NB4 (cell line): ENCODE results near the gene REPIN1.

Experiments
- DNase-seq: peaks from one replicate; pipeline ENCODE4 v3.0.0; 2010; ENCODE audit warnings: low read depth
- H3K4me3 ChIP-seq: one replicate; pipeline ENCODE4 v1.5.1; 2011; ENCODE audit warnings: mild to moderate bottlenecking, low read depth, low read length, moderate library complexity
- MYC ChIP-seq: IDR thresholded peaks from 2 replicates; pipeline ENCODE4 v1.6.1; 2011; ENCODE audit warnings: low read depth, low read length
- POLR2A ChIP-seq: IDR thresholded peaks from 2 replicates; pipeline ENCODE4 v1.6.1; 2011; ENCODE audit warnings: mild to moderate bottlenecking; ENCODE audit not compliant: insufficient read length; ENCODE audit errors: extremely low read depth
- TF ChIP-seq, protein P1 (sequence below): IDR thresholded peaks from 2 replicates; pipeline ENCODE4 v1.6.1; 2011; ENCODE audit warnings: low read depth, low read length
- TF ChIP-seq, protein P2 (sequence below): IDR thresholded peaks from one replicate; pipeline ENCODE4 v1.5.1; 2012; ENCODE audit warnings: low read depth, low read length

Gene REPIN1

DNA sequence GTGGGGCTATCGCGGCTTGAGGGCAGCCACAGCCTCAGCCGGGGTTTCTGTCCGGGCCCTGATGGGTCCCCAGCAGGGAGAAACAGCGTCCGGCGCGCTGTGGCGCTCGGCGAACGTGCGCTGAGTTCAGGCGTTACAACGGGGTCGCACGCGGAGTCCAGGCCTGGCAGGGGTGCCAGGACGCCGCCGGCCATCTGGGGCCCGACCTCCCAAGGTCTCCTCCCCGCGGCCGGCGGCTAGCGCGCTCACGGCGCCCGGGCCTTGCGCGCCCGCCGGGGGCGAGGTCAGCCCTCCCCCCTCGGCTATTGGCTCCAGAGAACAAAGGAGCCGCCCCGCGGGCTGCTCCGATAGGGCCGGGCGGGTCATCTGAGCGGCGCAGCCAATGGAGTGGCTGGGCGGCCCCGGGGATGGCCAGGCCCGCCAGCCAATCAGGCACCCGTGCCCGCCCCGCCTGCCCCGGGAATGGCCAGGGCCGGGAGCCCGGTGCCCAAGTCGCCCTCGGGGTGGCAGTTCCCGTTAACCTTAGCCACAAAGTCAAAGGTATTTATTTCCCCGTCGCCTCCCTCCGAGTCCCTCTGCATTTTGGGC, 10.3 kb downstream of the REPIN1 start, which contains the start of gene ZNF775:
Gene ZNF775 (plus strand): TSS at position 478 of the 588 bp plus-strand sequence. CDS start 9,141 bp downstream, outside the sequence.
- peak; percentile 99 for DNase-seq
- H3K4me3 ChIP-seq, result peak within 1 kb of the TSS; percentile 78
- TF ChIP-seq, protein P1, sequence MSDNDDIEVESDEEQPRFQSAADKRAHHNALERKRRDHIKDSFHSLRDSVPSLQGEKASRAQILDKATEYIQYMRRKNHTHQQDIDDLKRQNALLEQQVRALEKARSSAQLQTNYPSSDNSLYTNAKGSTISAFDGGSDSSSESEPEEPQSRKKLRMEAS, result no peak
- peak; percentile 93 for TF ChIP-seq POLR2A
- TF ChIP-seq, protein P2, sequence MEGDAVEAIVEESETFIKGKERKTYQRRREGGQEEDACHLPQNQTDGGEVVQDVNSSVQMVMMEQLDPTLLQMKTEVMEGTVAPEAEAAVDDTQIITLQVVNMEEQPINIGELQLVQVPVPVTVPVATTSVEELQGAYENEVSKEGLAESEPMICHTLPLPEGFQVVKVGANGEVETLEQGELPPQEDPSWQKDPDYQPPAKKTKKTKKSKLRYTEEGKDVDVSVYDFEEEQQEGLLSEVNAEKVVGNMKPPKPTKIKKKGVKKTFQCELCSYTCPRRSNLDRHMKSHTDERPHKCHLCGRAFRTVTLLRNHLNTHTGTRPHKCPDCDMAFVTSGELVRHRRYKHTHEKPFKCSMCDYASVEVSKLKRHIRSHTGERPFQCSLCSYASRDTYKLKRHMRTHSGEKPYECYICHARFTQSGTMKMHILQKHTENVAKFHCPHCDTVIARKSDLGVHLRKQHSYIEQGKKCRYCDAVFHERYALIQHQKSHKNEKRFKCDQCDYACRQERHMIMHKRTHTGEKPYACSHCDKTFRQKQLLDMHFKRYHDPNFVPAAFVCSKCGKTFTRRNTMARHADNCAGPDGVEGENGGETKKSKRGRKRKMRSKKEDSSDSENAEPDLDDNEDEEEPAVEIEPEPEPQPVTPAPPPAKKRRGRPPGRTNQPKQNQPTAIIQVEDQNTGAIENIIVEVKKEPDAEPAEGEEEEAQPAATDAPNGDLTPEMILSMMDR, result no peak
- 0 out of 2 replicates have a peak, but pooled peaks have one; percentile 14 for TF ChIP-seq MYC

DNA sequence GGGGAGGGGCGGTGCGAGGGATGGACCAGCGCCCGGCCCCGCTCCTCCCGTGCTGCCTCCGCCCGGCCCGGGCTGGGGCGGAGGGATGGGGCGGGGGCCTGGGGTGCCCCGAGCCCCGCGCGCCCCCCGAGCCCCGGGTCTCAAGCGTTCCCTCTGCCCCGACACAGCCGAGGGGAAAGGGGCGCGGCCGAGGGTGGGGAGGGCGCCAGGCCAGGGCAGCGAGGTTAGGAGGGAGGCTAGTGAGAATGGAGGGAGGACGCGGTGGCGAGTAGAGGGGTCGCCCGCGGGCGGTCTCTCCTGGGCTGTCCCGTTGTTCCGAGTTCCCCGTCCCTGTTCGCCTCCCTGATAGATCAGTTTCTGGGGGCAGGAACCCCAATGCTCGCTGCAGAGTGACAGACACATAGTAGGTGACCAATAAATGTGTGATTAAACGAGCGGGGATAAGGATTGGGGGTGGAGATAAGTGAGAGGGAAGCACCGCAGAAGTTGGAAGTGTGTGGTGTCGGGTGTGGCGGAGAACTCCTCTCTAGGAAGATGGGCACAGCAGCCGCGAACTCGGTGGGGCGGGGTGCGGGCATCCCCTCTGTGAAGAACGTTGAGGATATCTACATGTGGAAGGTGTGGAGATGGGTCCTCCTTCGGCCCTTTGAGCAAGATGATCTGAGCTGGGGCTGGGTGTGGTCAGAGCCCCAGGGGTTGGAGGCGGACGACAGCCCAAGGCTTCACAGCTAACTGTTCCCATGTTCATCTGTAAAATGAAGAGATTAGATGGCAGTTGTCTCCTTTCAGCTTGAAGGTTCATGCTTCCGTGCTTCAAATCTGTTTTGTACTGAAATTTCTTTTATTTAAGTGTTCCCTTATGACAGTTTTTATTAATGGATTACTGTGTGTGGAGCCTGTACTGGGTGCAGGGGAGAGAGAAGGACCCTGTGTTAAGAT, 11.1 kb downstream of the REPIN1 start:
- H3K4me3 ChIP-seq, result peak overlapping the region; percentile 78
- TF ChIP-seq, protein P1, result no peak
- peak; percentile 59 for DNase-seq

DNA sequence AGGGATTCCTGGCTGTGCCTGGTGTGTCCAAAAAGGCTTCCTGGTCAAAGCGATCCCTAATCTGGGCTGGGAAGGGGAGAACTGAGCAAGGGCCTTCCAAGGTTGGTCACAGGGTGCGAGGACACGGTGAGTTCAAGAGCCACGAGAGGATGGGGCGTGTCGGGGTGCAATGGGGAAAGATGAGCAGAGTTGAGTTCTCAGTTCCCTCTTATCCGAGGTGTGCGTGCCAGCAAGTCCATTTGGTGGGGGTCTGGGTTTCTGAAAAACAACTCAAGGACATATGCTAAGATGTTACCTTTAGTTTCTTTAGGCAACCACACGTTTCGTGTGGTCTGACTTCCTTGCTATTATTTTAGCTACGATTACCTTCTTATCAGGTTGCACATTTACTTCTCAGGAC, 11.8 kb downstream of the REPIN1 start:
- TF ChIP-seq MYC, result no peak
- TF ChIP-seq, protein P2, result no peak
- no peak for TF ChIP-seq POLR2A
- TF ChIP-seq, protein P1, result no peak
- no peak for DNase-seq
- peak overlapping the region; percentile 78 for H3K4me3 ChIP-seq

DNA sequence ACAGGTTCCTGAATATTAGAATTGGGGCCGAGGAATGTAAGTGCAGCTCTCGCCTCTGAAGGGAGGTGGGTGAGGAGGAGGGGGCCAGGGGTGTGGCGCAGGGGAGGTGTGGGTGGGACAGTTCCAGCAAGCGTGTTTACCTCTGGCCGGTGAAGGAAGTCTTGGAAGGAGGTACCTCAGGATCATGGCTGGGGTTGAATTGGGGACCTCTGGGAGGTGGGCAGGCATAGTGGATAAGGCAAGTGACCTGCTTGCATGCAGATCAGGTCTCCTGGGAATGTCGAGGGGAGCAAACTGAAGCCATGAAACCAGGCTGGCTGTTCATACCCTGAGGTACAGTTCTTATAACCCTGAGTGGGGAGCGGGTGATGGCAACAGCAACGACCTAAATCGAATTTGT, 12.5 kb downstream of the REPIN1 start:
- TF ChIP-seq MYC, result no peak
- TF ChIP-seq, protein P2, result no peak
- TF ChIP-seq POLR2A, result no peak
- TF ChIP-seq, protein P1, result no peak
- no peak overlapping the region for H3K4me3 ChIP-seq
- no peak for DNase-seq

DNA sequence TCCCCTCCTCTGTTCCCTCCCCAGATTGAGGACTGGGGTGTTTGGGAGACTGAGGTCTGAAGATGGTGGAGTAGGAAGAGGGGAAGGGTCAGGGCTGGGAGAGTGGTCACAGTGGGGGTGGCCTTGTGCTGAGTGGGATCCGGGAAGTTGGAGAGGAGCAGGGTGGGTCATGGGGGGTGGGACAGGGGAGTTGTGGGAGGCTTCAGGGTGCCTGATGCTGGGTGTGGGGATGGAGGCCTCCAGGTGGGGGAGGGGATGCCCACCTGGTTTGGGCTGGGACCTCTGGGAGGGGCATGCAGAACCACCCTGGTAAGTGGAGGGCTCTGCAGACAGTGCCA, 13.1 kb downstream of the REPIN1 start:
- no peak overlapping the region for H3K4me3 ChIP-seq
- TF ChIP-seq, protein P2, result no peak
- no peak for TF ChIP-seq POLR2A
- no peak for TF ChIP-seq MYC
- TF ChIP-seq, protein P1, result no peak
- DNase-seq, result no peak

DNA sequence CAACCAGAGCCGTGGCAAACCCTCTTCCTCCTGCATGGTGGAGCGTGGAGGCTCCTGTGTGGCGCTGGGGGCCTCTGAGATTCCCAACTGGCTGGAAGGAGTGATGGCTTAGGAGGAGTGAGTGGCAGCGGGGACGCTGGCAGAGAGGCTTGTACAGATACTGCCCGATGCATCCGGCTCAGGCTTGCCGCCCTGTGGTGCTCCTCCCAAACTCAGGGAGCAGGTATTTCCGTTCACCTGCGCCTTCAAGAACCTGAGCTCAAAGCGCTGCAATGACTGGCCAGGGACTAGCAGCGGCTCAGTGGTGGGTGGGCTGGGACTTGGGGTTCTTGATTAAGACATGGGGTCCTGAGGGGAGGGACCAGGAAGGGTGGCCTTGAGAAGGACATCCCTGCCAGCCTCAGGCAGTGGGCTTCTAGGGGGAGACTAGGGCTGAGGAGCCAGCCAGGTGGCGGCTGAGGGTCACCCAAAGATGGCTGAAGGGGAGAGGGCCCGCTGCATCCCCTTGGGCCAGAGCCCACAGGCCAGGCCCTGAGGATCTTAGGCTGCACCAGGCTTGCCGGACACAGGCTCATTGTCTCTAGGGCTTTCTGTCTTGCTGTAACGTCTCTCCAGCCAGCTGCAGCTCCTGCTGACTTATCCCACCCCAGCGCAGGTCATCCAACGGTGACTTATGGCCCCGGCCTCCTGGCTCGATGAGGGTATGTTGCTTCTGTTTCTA, 13.7 kb downstream of the REPIN1 start:
- no peak for DNase-seq
- TF ChIP-seq, protein P2, result no peak
- TF ChIP-seq MYC, result no peak
- no peak overlapping the region for H3K4me3 ChIP-seq
